ENCODE measurements around the gene FLNB. TPM values are rescaled to one million over a fixed set of nuclear protein-coding genes. Genes with fewer than 3 reads are reported as not detected.

FLNB gene
- total and polyA plus RNA-seq, 2 experiments from 2014 or later: 69.4 to 172 TPM

- H3K4me2 ChIP-seq: no peak overlapping the region
- peaks cover 83% of the 10 kb centered on the region for H4K20me1 ChIP-seq (ENCODE audit: insufficient read depth, poor library complexity, severe bottlenecking)
- peaks cover 30% of the 10 kb centered on the region for H3K4me1 ChIP-seq (ENCODE audit: insufficient read depth)
Measured at GRCh38 chr3:58025837-58026569, 17.8 kb downstream of the FLNB start.

GRCh38 chr3:58026598-58026997, 18.4 kb downstream of the FLNB start:
- TF ChIP-seq CTCF (IDR thresholded peaks at IDR 0.05; ENCODE audit: poor library complexity): no peak
- no peak for TF ChIP-seq EZH2phosphoT487 (IDR thresholded peaks at IDR 0.05; ENCODE audit: low read depth, severe bottlenecking, unreplicated experiment)
- no peak for TF ChIP-seq EZH2 (IDR thresholded peaks at IDR 0.05; ENCODE audit: borderline replicate concordance)
- peak overlapping the region; percentile 64 for H3K27ac ChIP-seq
- WGBS (ENCODE audit: low lambda C conversion rate, missing lambda C conversion rate): 85% methylated on average over 7 of the region's 7 CpGs

More at GRCh38 chr3:58025837-58026569, 17.8 kb downstream of the FLNB start:
- TF ChIP-seq CTCF (IDR thresholded peaks at IDR 0.05; ENCODE audit: poor library complexity): no peak
- no peak for TF ChIP-seq EZH2phosphoT487 (IDR thresholded peaks at IDR 0.05; ENCODE audit: low read depth, severe bottlenecking, unreplicated experiment)
- no peak for TF ChIP-seq EZH2 (IDR thresholded peaks at IDR 0.05; ENCODE audit: borderline replicate concordance)
- 55% methylated on average over 12 of the region's 12 CpGs for WGBS (ENCODE audit: low lambda C conversion rate, missing lambda C conversion rate)
- Histone ChIP-seq H3K27me3 (no peaks in the 10 kb centered on the region), H2AFZ (no peak overlapping the region), H3K9me2 (replicated peaks; ENCODE audit: insufficient read depth) (no peaks in the 10 kb centered on the region), H3K79me2 (peaks cover 100% of the 10 kb centered on the region), H3K4me3 (no peak overlapping the region), H3K36me3 (replicated peaks; ENCODE audit: insufficient read depth, low read depth) (no peaks in the 10 kb centered on the region), H3K27ac (peak overlapping the region; percentile 64), H3K9me3 (ENCODE audit: low read depth) (no peaks in the 10 kb centered on the region)
- peak; percentile 75 for DNase-seq (ENCODE audit: low spot score)

GRCh38 chr3:58027704-58028317, 19.6 kb downstream of the FLNB start:
- no peak overlapping the region for H3K4me3 ChIP-seq
- H3K79me2 ChIP-seq: peaks cover 100% of the 10 kb centered on the region
- no peak for DNase-seq (ENCODE audit: low spot score)
- WGBS (ENCODE audit: low lambda C conversion rate, missing lambda C conversion rate): 79% methylated on average over 6 of the region's 6 CpGs
- H3K9me2 ChIP-seq (replicated peaks; ENCODE audit: insufficient read depth): no peaks in the 10 kb centered on the region
- no peaks in the 10 kb centered on the region for H3K9me3 ChIP-seq (ENCODE audit: low read depth)
- H3K27ac ChIP-seq: no peak overlapping the region
- no peak overlapping the region for H2AFZ ChIP-seq
- H4K20me1 ChIP-seq (ENCODE audit: insufficient read depth, poor library complexity, severe bottlenecking): peaks cover 82% of the 10 kb centered on the region
- H3K4me2 ChIP-seq: no peak overlapping the region
- TF ChIP-seq CTCF (IDR thresholded peaks at IDR 0.05; ENCODE audit: poor library complexity): no peak
- TF ChIP-seq EZH2phosphoT487 (IDR thresholded peaks at IDR 0.05; ENCODE audit: low read depth, severe bottlenecking, unreplicated experiment): no peak
- TF ChIP-seq EZH2 (IDR thresholded peaks at IDR 0.05; ENCODE audit: borderline replicate concordance): no peak
- H3K4me1 ChIP-seq (ENCODE audit: insufficient read depth): peaks cover 15% of the 10 kb centered on the region
- H3K27me3 ChIP-seq: no peaks in the 10 kb centered on the region
- no peaks in the 10 kb centered on the region for H3K36me3 ChIP-seq (replicated peaks; ENCODE audit: insufficient read depth, low read depth)

More at GRCh38 chr3:58026598-58026997, 18.4 kb downstream of the FLNB start:
- H3K79me2 ChIP-seq: peaks cover 100% of the 10 kb centered on the region
- H2AFZ ChIP-seq: no peak overlapping the region
- H3K36me3 ChIP-seq (replicated peaks; ENCODE audit: insufficient read depth, low read depth): no peaks in the 10 kb centered on the region
- H3K4me1 ChIP-seq (ENCODE audit: insufficient read depth): peaks cover 24% of the 10 kb centered on the region
- no peak overlapping the region for H3K4me2 ChIP-seq
- no peak for DNase-seq (ENCODE audit: low spot score)
- no peak overlapping the region for H3K4me3 ChIP-seq
- peaks cover 81% of the 10 kb centered on the region for H4K20me1 ChIP-seq (ENCODE audit: insufficient read depth, poor library complexity, severe bottlenecking)
- H3K27me3 ChIP-seq: no peaks in the 10 kb centered on the region
- no peaks in the 10 kb centered on the region for H3K9me2 ChIP-seq (replicated peaks; ENCODE audit: insufficient read depth)
- no peaks in the 10 kb centered on the region for H3K9me3 ChIP-seq (ENCODE audit: low read depth)

Measured in hepatocyte (in vitro differentiated cells).